MG63 (cell line): ENCODE measurements around the gene BANP. TPM values are rescaled to one million over a fixed set of nuclear protein-coding genes. Genes with fewer than 3 reads are reported as not detected.
"Not testable (repeated sequence)": the region's sequence is repeated elsewhere in the genome, so short reads cannot be mapped to it uniquely, and the experiment has no call there.

Experiments used
- DNase-seq: peaks from one replicate; pipeline ENCODE4 v3.0.0-alpha.2; 2020
- H3K27me3 ChIP-seq: fragments of 250-450 bp; sonication (Bioruptor Pico); 2 replicates; pipeline ENCODE4 v1.5.1; 2020; ENCODE audit warnings: mild to moderate bottlenecking, moderate library complexity
- H3K36me3 ChIP-seq: fragments of 250-450 bp; sonication (Bioruptor Pico); 2 replicates; pipeline ENCODE4 v1.5.1; 2020; ENCODE audit warnings: mild to moderate bottlenecking, moderate library complexity
- H3K4me3 ChIP-seq: fragments of 250-450 bp; sonication (Bioruptor Pico); 2 replicates; pipeline ENCODE4 v1.5.1; 2020; ENCODE audit warnings: mild to moderate bottlenecking, moderate library complexity
- H3K9me3 ChIP-seq: fragments of 250-450 bp; sonication (Bioruptor Pico); 2 replicates; pipeline ENCODE4 v1.5.1; 2020; ENCODE audit warnings: mild to moderate bottlenecking, moderate library complexity
- total RNA-seq: library from RNA; depleted of rRNA; stranded (reverse); fragments of >200 nt; shearing (Covaris generic); gene quantifications from 2 replicates; pipeline ENCODE4 v1.2.3, GENCODE V29; 2014; ENCODE audit warnings: low replicate concordance

The BANP gene
- total RNA-seq, 1 experiment from 2014 or later, result 30.4 TPM

DNA sequence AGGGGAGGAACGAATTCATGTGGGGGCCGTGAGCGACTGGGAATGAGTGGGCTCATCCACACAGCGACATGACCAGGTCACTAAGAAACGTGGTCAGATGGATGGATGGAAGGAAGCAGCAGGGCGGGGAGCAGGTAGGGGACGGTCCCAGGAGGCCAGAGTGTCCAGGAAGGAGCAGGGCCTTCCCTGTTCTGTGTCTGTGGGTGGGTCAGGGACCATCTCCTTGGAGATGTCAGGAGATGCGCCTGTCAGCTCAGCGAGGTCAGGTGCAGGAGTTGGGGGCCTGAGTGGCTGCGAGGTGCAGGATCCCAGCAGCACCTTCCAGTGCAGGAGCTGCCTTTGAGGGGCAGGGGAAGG, 85.4 kb downstream of the BANP start:
- not testable (repeated sequence) for H3K36me3 ChIP-seq, DNase-seq, H3K9me3 ChIP-seq, H3K27me3 ChIP-seq, H3K4me3 ChIP-seq

DNA sequence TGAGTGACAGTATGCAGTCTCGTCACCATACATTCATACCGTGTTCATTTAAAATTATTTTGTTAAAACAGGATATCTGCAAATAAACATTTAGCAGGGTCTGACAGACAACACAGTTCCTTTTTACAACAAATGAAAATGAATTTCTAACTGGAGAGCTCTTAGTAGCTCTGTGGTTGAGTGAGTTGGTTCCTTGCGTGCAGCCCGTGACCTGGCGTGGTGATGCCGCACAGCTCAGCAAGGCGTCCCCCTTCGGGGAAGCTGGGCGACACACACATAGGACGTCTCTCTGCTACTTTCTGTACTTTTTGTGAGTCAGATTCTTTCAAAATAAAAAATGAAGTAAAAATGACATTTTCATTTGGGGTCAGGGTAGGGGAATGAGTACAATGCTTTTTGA, 86.1 kb downstream of the BANP start:
- H3K36me3 ChIP-seq, H3K4me3 ChIP-seq, H3K9me3 ChIP-seq, H3K27me3 ChIP-seq, DNase-seq: not testable (repeated sequence)

DNA sequence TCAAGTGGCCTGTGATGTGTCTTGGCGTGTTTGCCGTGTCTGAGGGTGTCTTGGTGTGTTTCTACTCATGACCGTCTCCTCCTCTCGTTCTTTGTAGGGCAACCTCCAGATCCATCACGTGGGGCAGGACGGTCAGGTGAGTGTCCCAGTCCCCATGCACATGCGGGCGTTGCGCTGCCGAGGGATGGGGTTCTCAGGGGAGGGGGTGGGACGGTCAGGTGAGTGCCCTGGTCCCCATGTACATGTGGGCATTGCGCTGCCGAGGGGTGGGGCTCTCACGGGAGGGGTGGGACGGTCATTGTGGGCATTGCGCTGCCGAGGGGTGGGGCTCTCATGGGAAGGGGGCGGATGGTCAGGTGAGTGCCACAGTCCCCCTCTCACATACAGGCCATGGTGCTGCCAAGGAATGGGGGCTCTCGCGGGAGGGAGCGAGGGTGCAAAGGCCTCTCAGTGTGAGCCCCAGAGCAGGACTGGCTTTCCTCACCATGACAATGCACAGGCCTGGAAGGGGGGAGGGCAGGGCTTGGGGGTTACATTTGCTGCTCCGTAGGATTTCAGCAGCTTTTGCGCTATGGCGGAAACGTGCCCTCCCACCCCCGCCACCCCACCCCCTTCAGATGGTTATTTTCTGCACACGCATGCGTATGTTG, 86.8 kb downstream of the BANP start:
- H3K27me3 ChIP-seq, DNase-seq, H3K9me3 ChIP-seq, H3K36me3 ChIP-seq, H3K4me3 ChIP-seq: not testable (repeated sequence)

DNA sequence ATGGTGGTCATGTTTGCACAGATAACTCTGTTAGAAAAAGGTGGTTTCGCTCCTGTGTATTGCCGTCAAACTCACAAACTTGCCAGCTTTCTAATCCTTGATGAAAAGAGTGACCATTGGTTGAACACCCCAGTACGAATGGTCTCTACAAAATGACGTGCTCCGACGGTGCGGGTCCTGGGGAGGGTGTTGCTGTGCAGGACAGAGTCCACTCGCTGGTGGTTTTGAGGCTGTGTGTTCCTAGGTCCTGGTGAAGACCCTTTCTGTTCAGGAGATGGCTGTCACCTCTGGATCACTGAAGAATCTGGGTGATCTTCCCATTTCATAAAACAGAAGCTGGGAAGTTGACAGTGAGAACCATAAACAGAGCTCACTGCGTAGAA, 87.3 kb downstream of the BANP start:
- not testable (repeated sequence) for H3K36me3 ChIP-seq, DNase-seq, H3K4me3 ChIP-seq, H3K27me3 ChIP-seq, H3K9me3 ChIP-seq

DNA sequence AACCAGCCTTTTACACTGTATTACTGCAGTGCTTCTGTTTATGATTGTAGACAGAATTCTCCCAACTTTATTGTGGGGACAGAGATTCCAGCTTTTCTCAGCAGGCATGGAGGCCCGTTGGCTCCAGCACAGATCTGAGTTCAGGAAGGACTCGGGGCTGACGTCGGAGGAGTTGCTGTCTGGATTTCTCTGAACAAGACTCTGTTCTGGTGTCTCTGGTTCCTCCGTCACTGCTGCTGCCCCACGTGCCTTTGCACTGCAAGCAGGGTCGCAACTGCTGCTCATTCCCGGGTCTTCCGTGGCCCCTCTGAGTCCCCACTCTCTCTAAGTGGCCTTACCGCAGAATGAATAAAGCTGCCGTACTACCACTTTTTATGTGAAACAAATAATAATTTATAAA, 88.4 kb downstream of the BANP start:
- Histone ChIP-seq H3K27me3 (no peaks in the 10 kb centered on the region), H3K36me3 (no peaks in the 10 kb centered on the region; the same call in 1 of the 2 replicates), H3K4me3 (no peak overlapping the region), H3K9me3 (no peaks in the 10 kb centered on the region)
- DNase-seq, result no peak

DNA sequence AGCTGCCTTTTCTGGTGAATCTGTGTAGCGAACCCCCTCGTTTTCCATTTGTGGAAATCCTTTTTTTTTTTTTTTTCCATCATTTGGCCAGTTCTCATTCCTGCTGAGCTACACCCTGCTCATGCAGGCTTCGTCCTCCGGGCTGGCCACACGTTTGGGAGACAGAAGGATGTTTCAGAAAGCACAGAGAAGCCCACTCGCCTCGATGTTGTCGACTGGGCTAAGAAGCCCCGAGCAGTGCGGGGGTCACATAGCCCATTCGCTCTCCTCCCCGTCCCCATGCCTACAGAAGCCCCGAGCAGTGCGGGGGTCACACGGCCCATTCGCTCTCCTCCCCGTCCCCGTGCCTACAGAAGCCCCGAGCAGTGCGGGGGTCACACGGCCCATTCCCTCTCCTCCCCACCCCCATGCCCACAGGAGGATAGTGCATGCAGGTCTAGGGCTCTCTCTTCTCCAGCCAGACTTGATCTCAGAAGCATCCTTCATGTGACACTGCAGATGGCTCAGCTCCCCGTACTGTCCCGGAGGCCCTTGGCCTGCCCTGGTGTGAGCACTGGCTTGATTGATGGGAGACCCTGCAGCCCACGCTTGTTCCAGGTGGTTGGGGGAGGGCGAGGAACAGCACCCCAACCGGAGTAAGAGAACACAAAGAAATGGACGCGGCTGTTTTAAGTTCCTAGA, 89.1 kb downstream of the BANP start:
- not testable (repeated sequence) for H3K27me3 ChIP-seq, DNase-seq, H3K9me3 ChIP-seq, H3K4me3 ChIP-seq, H3K36me3 ChIP-seq

DNA sequence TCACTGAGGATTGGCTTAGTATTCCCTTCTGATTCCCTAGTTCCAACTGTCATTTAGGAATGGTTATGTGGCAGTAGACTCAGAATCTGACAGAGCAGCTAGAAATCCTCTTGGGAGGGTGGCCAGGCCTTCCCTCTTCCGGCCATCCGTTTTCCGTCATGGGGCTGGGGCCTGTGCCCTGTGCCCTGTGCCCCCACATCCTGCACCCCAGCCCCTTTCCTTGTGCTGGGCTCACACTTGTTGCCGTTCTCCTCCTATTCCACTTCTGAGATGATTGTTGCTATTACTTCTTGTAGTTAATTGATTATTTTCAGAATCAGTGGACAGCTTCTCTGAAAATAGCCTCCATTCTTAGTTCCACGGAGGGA, 89.6 kb downstream of the BANP start:
- DNase-seq, H3K27me3 ChIP-seq, H3K9me3 ChIP-seq, H3K4me3 ChIP-seq, H3K36me3 ChIP-seq: not testable (repeated sequence)

DNA sequence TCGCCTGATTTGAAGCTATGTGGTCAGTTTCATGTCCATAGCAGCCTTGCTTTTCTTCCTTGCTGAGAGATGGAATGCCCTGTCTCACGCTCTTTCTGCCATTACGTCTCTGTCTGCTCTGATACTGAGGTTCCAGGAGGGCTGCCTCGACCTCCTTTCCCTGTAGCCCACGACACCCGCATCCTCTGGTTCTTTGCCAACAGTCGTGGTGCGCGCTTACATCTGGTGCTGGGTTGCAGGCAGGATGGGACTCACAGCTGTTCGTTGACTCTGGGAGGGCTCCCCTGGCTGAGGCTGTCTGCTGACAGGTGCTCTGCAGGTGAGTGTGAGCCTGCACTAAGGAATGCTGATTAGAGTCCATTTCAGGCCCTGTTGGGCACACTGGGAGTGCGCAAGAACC, 90.3 kb downstream of the BANP start:
- not testable (repeated sequence) for H3K36me3 ChIP-seq, DNase-seq, H3K27me3 ChIP-seq, H3K9me3 ChIP-seq, H3K4me3 ChIP-seq

DNA sequence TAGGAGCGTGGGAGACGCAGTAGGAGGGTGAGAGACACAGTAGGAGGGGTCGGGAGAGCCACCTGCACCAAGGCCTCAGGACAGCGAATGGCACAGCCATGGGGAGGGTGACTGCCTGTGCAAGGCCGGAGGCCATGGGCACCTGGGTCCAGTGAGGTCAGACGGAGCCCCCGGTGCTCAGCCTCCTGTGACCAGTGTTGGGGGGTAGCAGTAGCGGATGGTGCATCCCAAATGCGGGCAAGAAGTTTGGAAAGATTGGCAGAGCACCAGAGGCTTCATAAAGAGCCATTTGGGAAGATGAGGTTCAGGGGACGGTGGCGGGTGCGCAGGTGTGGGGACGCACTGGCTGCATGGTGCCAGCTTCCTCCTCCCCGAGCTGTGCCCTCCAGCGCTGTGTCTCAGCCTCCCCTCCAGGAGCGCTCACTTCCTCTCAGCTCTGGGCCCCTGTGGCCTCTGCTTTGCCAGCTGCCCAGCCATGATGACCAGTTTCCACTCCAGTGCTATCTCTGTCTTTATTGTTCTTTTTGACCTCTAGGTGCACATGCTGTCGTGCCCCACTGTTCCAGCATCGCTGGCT, 90.8 kb downstream of the BANP start:
- DNase-seq, H3K9me3 ChIP-seq, H3K36me3 ChIP-seq, H3K27me3 ChIP-seq, H3K4me3 ChIP-seq: not testable (repeated sequence)

DNA sequence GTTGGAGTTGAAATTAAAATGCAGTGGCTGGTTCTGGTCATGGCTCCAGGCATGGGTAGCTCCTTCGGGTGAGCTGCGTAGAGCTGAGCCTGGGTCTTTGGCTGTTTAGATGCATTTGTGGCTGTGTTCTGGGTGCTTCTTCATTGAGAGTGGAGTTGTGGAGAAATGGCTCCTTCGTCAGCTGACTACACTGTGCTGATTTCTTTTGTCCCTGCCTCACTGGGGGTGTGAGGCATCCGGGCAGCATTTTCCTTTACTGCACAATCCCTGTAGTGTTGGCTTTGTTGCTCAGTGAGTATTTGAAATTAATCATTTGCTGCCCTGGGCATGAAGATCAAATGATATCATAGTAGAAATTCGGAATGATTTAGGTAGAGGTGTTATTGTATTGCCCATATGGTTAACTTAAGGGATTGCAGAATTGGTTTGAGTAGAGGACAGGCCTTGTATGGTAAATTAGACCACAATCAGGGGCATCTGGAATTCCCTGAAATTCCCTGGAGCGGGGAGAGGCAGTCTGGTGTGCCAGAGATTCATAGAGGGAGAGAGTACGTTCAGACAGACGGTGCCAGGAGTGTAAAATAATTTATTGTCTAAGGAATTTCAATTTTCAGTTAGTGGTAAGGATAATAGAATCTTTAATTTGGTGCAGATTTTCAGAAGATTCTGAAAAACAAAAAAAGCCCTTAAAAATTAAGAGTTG, 92.1 kb downstream of the BANP start:
- DNase-seq, H3K4me3 ChIP-seq, H3K9me3 ChIP-seq: not testable (repeated sequence)

DNA sequence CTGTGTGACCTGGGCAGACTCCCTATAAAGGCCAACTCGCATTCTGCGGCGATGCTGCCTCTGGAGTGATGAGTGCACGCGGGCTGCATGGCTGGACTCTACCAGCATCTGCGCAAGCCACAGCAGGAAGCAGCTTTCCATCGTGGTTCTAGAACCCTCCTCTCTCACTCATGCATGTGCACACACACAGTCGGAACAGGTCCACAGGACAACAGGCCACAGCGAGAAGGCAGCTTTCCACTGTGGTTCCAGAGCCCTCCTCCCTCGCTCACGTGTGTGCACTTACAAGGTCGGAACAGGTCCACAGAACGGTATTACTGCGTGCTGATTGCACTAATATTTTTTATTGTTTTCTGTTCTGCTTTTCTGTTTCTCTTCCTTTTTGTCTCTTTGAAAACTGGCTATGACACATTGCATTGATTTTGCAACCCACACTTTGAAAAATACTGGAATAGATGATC, 92.9 kb downstream of the BANP start:
- H3K36me3 ChIP-seq, H3K27me3 ChIP-seq, H3K9me3 ChIP-seq, H3K4me3 ChIP-seq, DNase-seq: not testable (repeated sequence)

More for the DNA sequence above, 92.1 kb downstream of the BANP start:
- not testable (repeated sequence) for H3K27me3 ChIP-seq, H3K36me3 ChIP-seq

DNA sequence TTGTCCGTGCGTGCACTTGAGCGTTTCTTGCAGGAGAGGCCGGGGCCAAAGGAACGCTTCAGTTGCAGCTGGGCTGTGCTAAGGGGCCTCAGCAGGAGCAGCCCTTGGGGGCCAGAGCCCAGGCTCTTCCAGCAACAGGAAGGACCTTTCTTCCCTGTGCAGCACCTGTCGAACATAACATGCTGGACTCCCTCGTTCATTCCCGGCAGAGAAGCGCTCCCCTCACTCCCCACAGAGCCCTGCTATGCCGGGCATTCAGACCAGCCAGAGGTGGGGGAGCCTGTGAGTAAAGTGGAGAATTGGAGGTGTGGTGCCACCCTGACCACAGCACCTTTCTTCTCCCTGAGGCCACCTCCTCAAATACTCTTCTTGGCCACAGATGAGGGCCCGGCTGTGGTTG, 94.1 kb downstream of the BANP start:
- not testable (repeated sequence) for H3K27me3 ChIP-seq, H3K9me3 ChIP-seq, DNase-seq, H3K4me3 ChIP-seq, H3K36me3 ChIP-seq

DNA sequence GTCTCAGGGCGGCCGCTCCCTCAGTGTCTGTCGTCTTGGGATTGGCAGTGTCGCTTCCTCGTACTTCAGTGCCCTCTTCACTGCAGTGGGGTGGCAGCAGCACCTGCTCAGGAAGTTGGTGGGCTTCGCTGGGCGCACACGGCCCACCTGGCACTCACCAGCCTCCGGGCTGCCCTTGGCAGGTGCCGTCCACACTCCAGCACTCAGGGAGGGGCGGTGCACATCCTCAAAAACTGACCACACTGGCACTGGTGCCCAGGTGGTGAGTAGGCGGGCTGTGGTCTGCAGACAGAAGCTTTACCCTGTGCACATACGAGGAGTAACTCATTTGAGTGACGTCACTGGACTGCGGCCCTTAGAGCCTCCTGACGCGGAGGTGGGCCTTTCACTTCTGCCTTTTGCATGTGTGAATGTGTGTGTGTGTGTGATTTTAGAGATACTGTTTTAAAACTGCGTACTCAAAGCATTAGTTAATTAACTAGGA, 94.6 kb downstream of the BANP start:
- Histone ChIP-seq H3K9me3 (no peaks in the 10 kb centered on the region), H3K36me3 (no peaks in the 10 kb centered on the region), H3K27me3 (no peaks in the 10 kb centered on the region), H3K4me3 (no peak overlapping the region)
- no peak for DNase-seq

DNA sequence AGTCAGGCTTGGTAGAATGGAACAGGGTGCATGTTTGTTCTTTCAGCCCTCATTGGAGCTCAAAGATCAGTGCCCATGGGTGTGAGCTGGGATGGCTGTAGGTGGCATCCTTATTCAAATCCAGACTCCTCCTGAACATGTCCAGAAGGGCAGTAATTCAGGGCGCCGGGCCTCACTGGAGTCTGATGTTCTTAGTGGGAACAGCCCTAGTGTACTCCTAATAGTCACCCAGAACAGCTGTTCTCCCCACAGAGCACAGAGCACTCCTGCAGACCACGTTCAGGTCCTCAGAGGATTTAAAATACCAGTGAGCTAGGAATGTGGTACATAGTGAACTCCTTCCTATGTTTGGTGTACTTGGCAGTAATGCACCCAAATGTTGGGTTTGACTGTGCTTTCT, 96.2 kb downstream of the BANP start:
- no peak overlapping the region for H3K4me3 ChIP-seq
- no peaks in the 10 kb centered on the region for H3K36me3 ChIP-seq
- DNase-seq, result no peak
- no peaks in the 10 kb centered on the region for H3K9me3 ChIP-seq
- H3K27me3 ChIP-seq, result no peaks in the 10 kb centered on the region

DNA sequence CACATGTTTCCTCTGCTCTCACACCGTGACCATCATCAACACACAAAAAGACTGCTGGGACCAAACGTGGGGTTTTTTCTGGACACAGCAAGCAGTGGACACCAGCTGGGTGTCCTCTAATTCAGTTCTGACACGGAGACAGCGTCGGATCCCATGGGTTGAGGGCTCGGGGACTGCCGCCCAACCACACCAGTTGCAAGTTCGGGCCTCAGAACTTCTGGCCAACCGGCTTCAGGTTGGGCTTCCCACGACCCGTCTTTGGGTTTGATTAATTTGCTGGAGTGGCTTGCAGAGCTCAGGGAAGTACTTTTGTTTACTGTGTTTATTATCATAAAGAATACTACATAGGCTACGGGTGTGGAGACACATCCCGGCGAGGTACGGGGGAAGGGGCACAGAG, 97.8 kb downstream of the BANP start:
- no peaks in the 10 kb centered on the region for H3K9me3 ChIP-seq
- H3K4me3 ChIP-seq, result no peak overlapping the region
- no peaks in the 10 kb centered on the region for H3K27me3 ChIP-seq
- no peak for DNase-seq
- H3K36me3 ChIP-seq, result no peaks in the 10 kb centered on the region

DNA sequence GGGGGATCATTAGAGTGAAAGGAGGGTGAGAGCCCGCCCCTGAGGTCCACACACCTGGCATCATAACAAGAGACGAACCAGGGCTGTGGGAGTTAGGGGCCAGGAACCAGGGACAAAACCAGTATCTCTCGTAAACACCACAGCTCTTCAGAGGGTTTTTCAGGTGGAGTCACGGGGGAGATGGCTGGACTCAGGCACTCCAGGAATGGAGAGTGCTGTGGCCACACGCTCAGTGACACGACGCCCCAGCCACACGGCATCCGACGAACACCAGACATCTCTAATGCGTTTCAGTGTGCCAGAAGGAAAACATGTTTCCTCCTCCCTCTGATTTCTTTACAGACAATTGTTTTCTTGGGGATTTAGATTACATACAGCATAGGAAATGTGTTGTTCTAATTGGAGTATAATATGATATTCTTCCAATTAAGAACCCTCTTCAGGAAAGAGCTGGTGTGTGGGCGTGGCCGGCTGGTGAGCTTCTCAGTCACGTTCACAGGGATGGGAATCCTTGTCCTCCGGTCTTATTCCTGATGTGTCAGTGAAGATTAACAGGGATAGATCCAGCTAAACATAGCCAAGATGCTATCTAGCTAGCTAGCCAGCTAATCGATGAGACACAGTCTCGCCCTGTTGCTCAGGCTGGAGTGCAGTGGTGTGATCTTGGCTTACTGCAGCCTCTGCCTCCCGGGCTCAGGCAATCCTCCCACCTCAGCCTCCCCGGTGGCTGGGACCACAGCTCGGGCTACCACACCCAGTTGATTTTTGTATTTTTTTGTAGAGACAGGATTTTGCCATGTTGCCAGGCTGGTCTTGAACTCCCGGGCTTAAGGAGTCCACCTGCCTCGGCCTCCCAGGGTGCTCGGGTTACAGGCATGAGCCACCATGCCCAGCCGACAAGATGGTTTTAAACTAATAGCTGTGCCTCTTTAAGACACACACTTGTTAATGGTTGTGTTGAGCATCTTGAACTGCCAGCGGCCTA, 98.6 kb downstream of the BANP start:
- Histone ChIP-seq H3K27me3 (no peaks in the 10 kb centered on the region), H3K9me3 (no peaks in the 10 kb centered on the region), H3K4me3 (no peak overlapping the region), H3K36me3 (no peaks in the 10 kb centered on the region)
- no peak for DNase-seq
